Measurements from ENCODE around the gene PTPRK.

The PTPRK gene

GRCh38 chr6:128065072-128065471, 455.3 kb downstream of the PTPRK start:
- DNase-seq, result no peak

- DNase-seq, result no peak
Measured at GRCh38 chr6:128064540-128064895, 455.9 kb downstream of the PTPRK start.

- no peak for DNase-seq
Measured at GRCh38 chr6:128063850-128064539, 456.4 kb downstream of the PTPRK start.

GRCh38 chr6:128062882-128063603, 457.4 kb downstream of the PTPRK start:
- DNase-seq, result peak; percentile 18

GRCh38 chr6:128057946-128058345, 462.5 kb downstream of the PTPRK start:
- peak; percentile 52 for DNase-seq

GRCh38 chr6:128057541-128057940, 462.9 kb downstream of the PTPRK start:
- DNase-seq, result no peak

- DNase-seq, result no peak
Measured at GRCh38 chr6:128053109-128053508, 467.3 kb downstream of the PTPRK start.

- DNase-seq, result no peak
Measured at GRCh38 chr6:128047989-128048388, 472.4 kb downstream of the PTPRK start.

GRCh38 chr6:128046033-128046432, 474.4 kb downstream of the PTPRK start:
- no peak for DNase-seq

- no peak for DNase-seq
Measured at GRCh38 chr6:128039543-128039942, 480.9 kb downstream of the PTPRK start.

- peak; percentile 54 for DNase-seq
Measured at GRCh38 chr6:128036808-128037570, 483.4 kb downstream of the PTPRK start.

GRCh38 chr6:128033156-128033555, 487.2 kb downstream of the PTPRK start:
- no peak for DNase-seq

- DNase-seq, result no peak
Measured at GRCh38 chr6:128032042-128032441, 488.4 kb downstream of the PTPRK start.

GRCh38 chr6:128029826-128030225, 490.6 kb downstream of the PTPRK start:
- DNase-seq, result no peak

- no peak for DNase-seq
Measured at GRCh38 chr6:128028183-128028582, 492.2 kb downstream of the PTPRK start.

- no peak for DNase-seq
Measured at GRCh38 chr6:128025478-128025877, 494.9 kb downstream of the PTPRK start.

- no peak for DNase-seq
Measured at GRCh38 chr6:128024969-128025368, 495.4 kb downstream of the PTPRK start.

- no peak for DNase-seq
Measured at GRCh38 chr6:128024046-128024445, 496.4 kb downstream of the PTPRK start.

- DNase-seq, result no peak
Measured at GRCh38 chr6:128018821-128019220, 501.6 kb downstream of the PTPRK start.

- no peak for DNase-seq
Measured at GRCh38 chr6:128017288-128017687, 503.1 kb downstream of the PTPRK start.

GRCh38 chr6:128007658-128008057, 512.7 kb downstream of the PTPRK start:
- no peak for DNase-seq

- no peak for DNase-seq
Measured at GRCh38 chr6:128005009-128005408, 515.4 kb downstream of the PTPRK start.

GRCh38 chr6:128000363-128000762, 520.0 kb downstream of the PTPRK start:
- DNase-seq, result no peak

- no peak for DNase-seq
Measured at GRCh38 chr6:127998985-127999384, 521.4 kb downstream of the PTPRK start.
